ACC112 (cell line): Measurements from ENCODE around the gene ITK.

Source experiments
- H2AFZ ChIP-seq: fragments of 200-600 bp; sonication (generic); one replicate; pipeline ENCODE4 v1.6.0; 2017; ENCODE audit warnings: antibody characterized with exemption, low read length; ENCODE audit not compliant: unreplicated experiment
- H3K27ac ChIP-seq: fragments of 200-600 bp; sonication (generic); 2 replicates; pipeline ENCODE4 v1.5.1; 2014; ENCODE audit warnings: low read depth, mild to moderate bottlenecking, antibody characterized with exemption, low read length, moderate library complexity
- H3K27me3 ChIP-seq: fragments of 200-600 bp; sonication (generic); 2 replicates; pipeline ENCODE4 v1.6.1; 2014; ENCODE audit warnings: mild to moderate bottlenecking, antibody characterized with exemption, low read length, moderate library complexity, mixed read lengths; ENCODE audit not compliant: insufficient read depth
- H3K36me3 ChIP-seq: fragments of 200-600 bp; sonication (generic); 2 replicates; pipeline ENCODE4 v1.6.1; 2016; ENCODE audit warnings: mild to moderate bottlenecking, antibody characterized with exemption, low read length, moderate library complexity, mixed read lengths; ENCODE audit not compliant: insufficient read depth
- H3K4me1 ChIP-seq: fragments of 200-600 bp; sonication (generic); one replicate; pipeline ENCODE4 v1.6.1; 2016; ENCODE audit warnings: low read length, mixed read lengths; ENCODE audit not compliant: insufficient read depth, unreplicated experiment, control insufficient read depth
- H3K4me3 ChIP-seq: fragments of 200-600 bp; sonication (generic); 2 replicates; pipeline ENCODE4 v1.5.1; 2014; ENCODE audit warnings: mild to moderate bottlenecking, low read depth, low read length
- H3K79me2 ChIP-seq: fragments of 200-600 bp; sonication (generic); one replicate; pipeline ENCODE4 v1.6.0; 2016; ENCODE audit warnings: low read length; ENCODE audit not compliant: control insufficient read depth, unreplicated experiment, insufficient read depth

ITK gene

GRCh38 chr5:157247267-157247666 is 66.6 kb downstream of the ITK start:
- H3K4me1 ChIP-seq, result no peaks in the 10 kb centered on the region
- no peak overlapping the region for H3K4me3 ChIP-seq
- no peak overlapping the region for H2AFZ ChIP-seq
- H3K27ac ChIP-seq, result no peak overlapping the region
- H3K79me2 ChIP-seq, result no peaks in the 10 kb centered on the region
- peaks cover 3% of the 10 kb centered on the region for H3K27me3 ChIP-seq
- H3K36me3 ChIP-seq, result no peaks in the 10 kb centered on the region

- Histone ChIP-seq H3K27me3 (no peaks in the 10 kb centered on the region; the same call in none of the 2 replicates), H3K36me3 (no peaks in the 10 kb centered on the region), H3K79me2 (no peaks in the 10 kb centered on the region), H3K4me1 (no peaks in the 10 kb centered on the region), H3K27ac (no peak overlapping the region), H2AFZ (no peak overlapping the region), H3K4me3 (no peak overlapping the region)
Observed at GRCh38 chr5:157248821-157249470, 68.3 kb downstream of the ITK start.

GRCh38 chr5:157252711-157253465 is 72.2 kb downstream of the ITK start:
- Histone ChIP-seq H2AFZ (no peak overlapping the region), H3K4me3 (no peak overlapping the region), H3K36me3 (no peaks in the 10 kb centered on the region), H3K27me3 (peaks cover 17% of the 10 kb centered on the region), H3K27ac (no peak overlapping the region), H3K4me1 (no peaks in the 10 kb centered on the region), H3K79me2 (no peaks in the 10 kb centered on the region)

GRCh38 chr5:157253547-157253946 is 72.9 kb downstream of the ITK start:
- Histone ChIP-seq H2AFZ (no peak overlapping the region), H3K27ac (no peak overlapping the region), H3K4me1 (no peaks in the 10 kb centered on the region), H3K27me3 (peaks cover 17% of the 10 kb centered on the region), H3K36me3 (no peaks in the 10 kb centered on the region), H3K79me2 (no peaks in the 10 kb centered on the region), H3K4me3 (no peak overlapping the region)

- Histone ChIP-seq H3K36me3 (no peaks in the 10 kb centered on the region), H3K27me3 (peaks cover 56% of the 10 kb centered on the region), H3K79me2 (no peaks in the 10 kb centered on the region), H3K4me3 (no peak overlapping the region), H3K4me1 (no peaks in the 10 kb centered on the region), H2AFZ (no peak overlapping the region), H3K27ac (no peak overlapping the region)
Observed at GRCh38 chr5:157258450-157258849, 77.8 kb downstream of the ITK start.

- Histone ChIP-seq H3K27me3 (peaks cover 68% of the 10 kb centered on the region), H3K36me3 (no peaks in the 10 kb centered on the region)
Observed at GRCh38 chr5:157259699-157260098, 79.1 kb downstream of the ITK start.

GRCh38 chr5:157263496-157264090 is 83.0 kb downstream of the ITK start:
- no peak overlapping the region for H3K27ac ChIP-seq
- no peaks in the 10 kb centered on the region for H3K4me1 ChIP-seq
- peaks cover 76% of the 10 kb centered on the region for H3K27me3 ChIP-seq
- H3K36me3 ChIP-seq, result no peaks in the 10 kb centered on the region
- no peak overlapping the region for H3K4me3 ChIP-seq
- no peaks in the 10 kb centered on the region for H3K79me2 ChIP-seq
- H2AFZ ChIP-seq, result no peak overlapping the region

More at GRCh38 chr5:157259699-157260098, 79.1 kb downstream of the ITK start:
- no peak overlapping the region for H3K4me3 ChIP-seq
- H3K4me1 ChIP-seq, result no peaks in the 10 kb centered on the region
- no peak overlapping the region for H3K27ac ChIP-seq
- no peak overlapping the region for H2AFZ ChIP-seq
- H3K79me2 ChIP-seq, result no peaks in the 10 kb centered on the region

GRCh38 chr5:157265714-157266285 is 85.2 kb downstream of the ITK start, which contains the start of gene CYFIP2:
Gene CYFIP2 (plus strand): TSS chr5:157266123. CDS start chr5:157285362, 19,239 bp downstream.
- Histone ChIP-seq H3K79me2 (no peaks in the 10 kb centered on the region), H3K4me3 (peak within 1 kb of the TSS; percentile 70), H3K27me3 (peaks cover 57% of the 10 kb centered on the region), H3K4me1 (no peaks in the 10 kb centered on the region), H2AFZ (peak within 1 kb of the TSS; percentile 95), H3K27ac (no peak within 1 kb of the TSS), H3K36me3 (no peaks in the 10 kb centered on the region)

- Histone ChIP-seq H2AFZ (peak overlapping the region; percentile 95), H3K4me1 (no peaks in the 10 kb centered on the region), H3K4me3 (peak overlapping the region; percentile 70), H3K36me3 (no peaks in the 10 kb centered on the region), H3K27ac (no peak overlapping the region), H3K27me3 (peaks cover 50% of the 10 kb centered on the region), H3K79me2 (no peaks in the 10 kb centered on the region)
Observed at GRCh38 chr5:157266286-157267007, 85.8 kb downstream of the ITK start.

GRCh38 chr5:157267025-157267424 is 86.4 kb downstream of the ITK start:
- Histone ChIP-seq H3K36me3 (no peaks in the 10 kb centered on the region), H2AFZ (no peak overlapping the region), H3K4me3 (no peak overlapping the region), H3K79me2 (no peaks in the 10 kb centered on the region), H3K27ac (no peak overlapping the region), H3K4me1 (no peaks in the 10 kb centered on the region), H3K27me3 (peaks cover 47% of the 10 kb centered on the region)
